Muscle of arm (tissue), 12 donors: ENCODE data around the gene DENR. TPM values are rescaled to one million over a fixed set of nuclear protein-coding genes. Genes with fewer than 3 reads are reported as not detected.

Source experiments
- DNase-seq: peaks from one replicate; pipeline ENCODE4 v3.0.0-alpha.2; 2013
- polyA plus RNA-seq, 12 donors: library from polyadenylated mRNA; unstranded; fragments of 120-200 nt; gene quantifications; one replicate each; pipeline ENCODE4 v1.2.1, GENCODE V29; 2013; ENCODE audit not compliant: insufficient read length in 12 of 12

Gene DENR
- polyA plus RNA-seq, 12 donors: 54.0 to 78.8 (median 70.0) TPM; not detected in 1

- DNase-seq: no peak
These were observed 59.2 kb downstream of the DENR start for GRCh38 chr12:122811777-122812176.

- DNase-seq: no peak
These were observed 60.7 kb downstream of the DENR start for GRCh38 chr12:122813310-122813713.

GRCh38 chr12:122819209-122819785, 66.7 kb downstream of the DENR start:
- no peak for DNase-seq

- DNase-seq: no peak
These were observed 67.5 kb downstream of the DENR start for GRCh38 chr12:122820138-122820537.

Other genes starting within 250 kb of the DENR start
- 100 to 1,000 TPM in 10 of 12 donors, 10 to 100 TPM in 1, not detected in 1; 87.0 to 216 (median 122) TPM for gene RSRC2, start 225.9 kb upstream of the DENR start, polyA plus RNA-seq
- 10 to 100 TPM in 11 of 12 donors, not detected in 1; 11.9 to 58.7 (median 22.7) TPM for gene KNTC1, start 225.6 kb upstream of the DENR start, polyA plus RNA-seq
- 1 to 10 TPM in 3 of 12 donors, under 1 TPM in 6, not detected in 3; 0.08 to 6.9 (median 0.18) TPM for gene HCAR2, start 49.5 kb upstream of the DENR start, polyA plus RNA-seq
- gene HCAR3, start 36.0 kb upstream of the DENR start, polyA plus RNA-seq: 1 to 10 TPM in 1 of 12 donors, under 1 TPM in 4, not detected in 7; 0.13 to 4.2 (median 0.59) TPM
- under 1 TPM in 10 of 12 donors, not detected in 2; 0.04 to 0.82 (median 0.15) TPM for gene HCAR1, start 22.0 kb upstream of the DENR start, polyA plus RNA-seq
- gene CCDC62, start 21.7 kb downstream of the DENR start, polyA plus RNA-seq: 1 to 10 TPM in 4 of 12 donors, under 1 TPM in 6, not detected in 2; 0.53 to 1.3 (median 0.80) TPM
- 10 to 100 TPM in 2 of 12 donors, 1 to 10 TPM in 9, not detected in 1; 5.2 to 30.0 (median 6.6) TPM for gene HIP1R, start 82.6 kb downstream of the DENR start, polyA plus RNA-seq
- gene VPS37B, start 143.3 kb downstream of the DENR start, polyA plus RNA-seq: 10 to 100 TPM in 11 of 12 donors, not detected in 1; 19.7 to 69.1 (median 22.3) TPM
- 1 to 10 TPM in 10 of 12 donors, not detected in 2; 2.4 to 5.3 (median 3.2) TPM for gene ABCB9, start 213.6 kb downstream of the DENR start, polyA plus RNA-seq
- 10 to 100 TPM in 2 of 12 donors, 1 to 10 TPM in 8, not detected in 2; 7.0 to 12.2 (median 8.6) TPM for gene OGFOD2, start 222.4 kb downstream of the DENR start, polyA plus RNA-seq
- 100 to 1,000 TPM in 11 of 12 donors, not detected in 1; 111 to 263 (median 139) TPM for gene ARL6IP4, start 227.9 kb downstream of the DENR start, polyA plus RNA-seq